NCI-H2227 (cell line): ENCODE results near the gene CDC73.
"Not testable (repeated sequence)": the region's sequence is repeated elsewhere in the genome, so short reads cannot be mapped to it uniquely, and the experiment has no call there.

ENCODE experiments used
- DNase-seq: peaks from one replicate; lab custom pipeline; 2025; ENCODE audit not compliant: unreplicated experiment; lab: John Stamatoyannopoulos, UW

The CDC73 gene

GRCh38 chr1:193113992-193114332 lies 7.9 kb upstream of the CDC73 start:
- no peak for DNase-seq

- no peak for DNase-seq
These were observed 7.2 kb upstream of the CDC73 start for GRCh38 chr1:193114485-193115095.

- DNase-seq, result no peak
These were observed 6.1 kb upstream of the CDC73 start for GRCh38 chr1:193115629-193116227.

- not testable (repeated sequence) for DNase-seq
These were observed 4.7 kb upstream of the CDC73 start for GRCh38 chr1:193117167-193117566.

GRCh38 chr1:193118194-193118593 lies 3.6 kb upstream of the CDC73 start:
- DNase-seq, result no peak

- DNase-seq, result no peak
These were observed 2.8 kb upstream of the CDC73 start for GRCh38 chr1:193118803-193119730.

GRCh38 chr1:193120604-193121166 lies 1.1 kb upstream of the CDC73 start:
- no peak for DNase-seq

- DNase-seq, result no peak
These were observed 1.9 kb downstream of the CDC73 start for GRCh38 chr1:193123751-193124150.

GRCh38 chr1:193125369-193125768 lies 3.5 kb downstream of the CDC73 start:
- DNase-seq, result no peak

- DNase-seq, result no peak
These were observed 9.5 kb downstream of the CDC73 start for GRCh38 chr1:193131266-193131860.

GRCh38 chr1:193140254-193140653 lies 18.4 kb downstream of the CDC73 start:
- DNase-seq, result no peak

GRCh38 chr1:193141804-193142203 lies 20.0 kb downstream of the CDC73 start:
- DNase-seq, result no peak

- no peak for DNase-seq
These were observed 20.6 kb downstream of the CDC73 start for GRCh38 chr1:193142409-193142808.

GRCh38 chr1:193143285-193143684 lies 21.5 kb downstream of the CDC73 start:
- DNase-seq, result no peak

GRCh38 chr1:193144361-193144938 lies 22.6 kb downstream of the CDC73 start:
- no peak for DNase-seq

GRCh38 chr1:193144999-193145398 lies 23.2 kb downstream of the CDC73 start:
- DNase-seq, result no peak

- DNase-seq, result no peak
These were observed 34.4 kb downstream of the CDC73 start for GRCh38 chr1:193156117-193156821.

GRCh38 chr1:193156822-193157142 lies 35.0 kb downstream of the CDC73 start:
- no peak for DNase-seq

- no peak for DNase-seq
These were observed 35.5 kb downstream of the CDC73 start for GRCh38 chr1:193157360-193157759.

- no peak for DNase-seq
These were observed 54.3 kb downstream of the CDC73 start for GRCh38 chr1:193176113-193176512.

- DNase-seq, result no peak
These were observed 55.0 kb downstream of the CDC73 start for GRCh38 chr1:193176788-193177187.
